ENCODE results near the gene CLASP1. TPM values are rescaled to one million over a fixed set of nuclear protein-coding genes. Genes with fewer than 3 reads are reported as not detected.

The CLASP1 gene
- total RNA-seq, 1 experiment from 2014 or later, result 46.1 TPM

GRCh38 chr2:121412349-121412748 is 236.9 kb downstream of the CLASP1 start:
- TF ChIP-seq CTCF (IDR thresholded peaks at IDR 0.05; ENCODE audit: insufficient read depth in 1 of 2, low read depth in 1 of 2, low read length in 1 of 2, severe bottlenecking in 1 of 2, unreplicated experiment in 1 of 2), result no peak
- H3K27ac Mint-ChIP-seq (ENCODE audit: unreplicated experiment), result no peak overlapping the region
- BruUV-seq (replicated peaks), result no TSS peak
- no peaks in the 10 kb centered on the region for H3K4me1 ChIP-seq
- no peaks in the 10 kb centered on the region for H3K4me1 Mint-ChIP-seq (ENCODE audit: low read depth, unreplicated experiment)
- no peaks in the 10 kb centered on the region for H3K27me3 ChIP-seq (replicated peaks; ENCODE audit: control insufficient read depth, insufficient read depth, low read length)
- intact Hi-C loops (cut with micrococcal nuclease; ENCODE audit: unreplicated experiment), result no loop called here
- H3K9me3 Mint-ChIP-seq (ENCODE audit: unreplicated experiment), result no peaks in the 10 kb centered on the region
- no peak overlapping the region for H3K4me3 Mint-ChIP-seq (ENCODE audit: unreplicated experiment)
- H3K4me3 ChIP-seq (ENCODE audit: low read depth, low read length), result no peak overlapping the region
- no peak for DNase-seq
- no peaks in the 10 kb centered on the region for H3K27me3 Mint-ChIP-seq (ENCODE audit: insufficient read depth, unreplicated experiment)
- POLR2A ChIA-PET, result no interaction called here
- no peaks in the 10 kb centered on the region for H3K36me3 ChIP-seq (ENCODE audit: control insufficient read depth, insufficient read depth, low read length)
- peaks cover 28% of the 10 kb centered on the region for H3K36me3 Mint-ChIP-seq (ENCODE audit: insufficient read depth, unreplicated experiment)
- CTCF ChIA-PET, result no interaction called here
- H3K9me3 ChIP-seq, result no peaks in the 10 kb centered on the region

GRCh38 chr2:121409966-121410365 is 239.3 kb downstream of the CLASP1 start:
- no peaks in the 10 kb centered on the region for H3K27me3 ChIP-seq (replicated peaks; ENCODE audit: control insufficient read depth, insufficient read depth, low read length)
- Mint-ChIP-seq H3K9me3 (ENCODE audit: unreplicated experiment) (no peaks in the 10 kb centered on the region), H3K27ac (ENCODE audit: unreplicated experiment) (no peak overlapping the region), H3K4me3 (ENCODE audit: unreplicated experiment) (no peak overlapping the region), H3K36me3 (ENCODE audit: insufficient read depth, unreplicated experiment) (peaks cover 46% of the 10 kb centered on the region), H3K27me3 (ENCODE audit: insufficient read depth, unreplicated experiment) (no peaks in the 10 kb centered on the region), H3K4me1 (ENCODE audit: low read depth, unreplicated experiment) (no peaks in the 10 kb centered on the region)
- CTCF ChIA-PET, result no interaction called here
- intact Hi-C loops (cut with micrococcal nuclease; ENCODE audit: unreplicated experiment), result no loop called here
- H3K4me3 ChIP-seq (ENCODE audit: low read depth, low read length), result no peak overlapping the region
- DNase-seq, result no peak
- BruUV-seq (replicated peaks), result no TSS peak
- no peaks in the 10 kb centered on the region for H3K9me3 ChIP-seq
- POLR2A ChIA-PET, result no interaction called here
- H3K36me3 ChIP-seq (ENCODE audit: control insufficient read depth, insufficient read depth, low read length), result no peaks in the 10 kb centered on the region; the same call in 1 of the 2 replicates
- peaks cover 4% of the 10 kb centered on the region; the same call in 1 of the 2 replicates for H3K4me1 ChIP-seq
- no peak for TF ChIP-seq CTCF (IDR thresholded peaks at IDR 0.05; ENCODE audit: insufficient read depth in 1 of 2, low read depth in 1 of 2, low read length in 1 of 2, severe bottlenecking in 1 of 2, unreplicated experiment in 1 of 2)

GRCh38 chr2:121409388-121409787 is 239.9 kb downstream of the CLASP1 start:
- intact Hi-C loops (cut with micrococcal nuclease; ENCODE audit: unreplicated experiment), result no loop called here
- H3K4me3 Mint-ChIP-seq (ENCODE audit: unreplicated experiment), result no peak overlapping the region
- H3K27me3 ChIP-seq (replicated peaks; ENCODE audit: control insufficient read depth, insufficient read depth, low read length), result no peaks in the 10 kb centered on the region
- no peaks in the 10 kb centered on the region; the same call in 1 of the 2 replicates for H3K36me3 ChIP-seq (ENCODE audit: control insufficient read depth, insufficient read depth, low read length)
- H3K9me3 ChIP-seq, result no peaks in the 10 kb centered on the region
- no peaks in the 10 kb centered on the region for H3K9me3 Mint-ChIP-seq (ENCODE audit: unreplicated experiment)
- no peak overlapping the region for H3K4me3 ChIP-seq (ENCODE audit: low read depth, low read length)
- H3K36me3 Mint-ChIP-seq (ENCODE audit: insufficient read depth, unreplicated experiment), result peaks cover 46% of the 10 kb centered on the region
- ChIA-PET CTCF (no interaction called here), POLR2A (no interaction called here)
- peaks cover 4% of the 10 kb centered on the region; the same call in 1 of the 2 replicates for H3K4me1 ChIP-seq
- H3K4me1 Mint-ChIP-seq (ENCODE audit: low read depth, unreplicated experiment), result no peaks in the 10 kb centered on the region
- no peak for TF ChIP-seq CTCF (IDR thresholded peaks at IDR 0.05; ENCODE audit: insufficient read depth in 1 of 2, low read depth in 1 of 2, low read length in 1 of 2, severe bottlenecking in 1 of 2, unreplicated experiment in 1 of 2)
- H3K27ac Mint-ChIP-seq (ENCODE audit: unreplicated experiment), result no peak overlapping the region
- no TSS peak for BruUV-seq (replicated peaks)
- DNase-seq, result no peak
- H3K27me3 Mint-ChIP-seq (ENCODE audit: insufficient read depth, unreplicated experiment), result no peaks in the 10 kb centered on the region
